Smooth muscle cell (in vitro differentiated cells): ENCODE results near the gene KCNIP4. TPM values are rescaled to one million over a fixed set of nuclear protein-coding genes. Genes with fewer than 3 reads are reported as not detected.

Experiments used
- DNase-seq: peaks from one replicate; lab custom pipeline; 2025; ENCODE audit not compliant: unreplicated experiment; lab: John Stamatoyannopoulos, UW
- H2AFZ ChIP-seq: fragments of 200-600 bp; sonication (generic); 2 replicates; pipeline ENCODE4 v1.6.0; 2016; ENCODE audit warnings: antibody characterized with exemption, low read depth, mild to moderate bottlenecking
- H3F3A ChIP-seq: fragments of 200-600 bp; sonication (generic); 2 replicates; pipeline ENCODE4 v1.6.0; 2017; ENCODE audit warnings: antibody characterized with exemption, low read depth
- H3K27ac ChIP-seq: fragments of 200-600 bp; sonication (generic); 2 replicates; pipeline ENCODE4 v1.5.1; 2016; ENCODE audit warnings: low read depth, mild to moderate bottlenecking
- H3K27me3 ChIP-seq: fragments of 200-600 bp; sonication (generic); 2 replicates; pipeline ENCODE4 v1.6.1; 2016; ENCODE audit warnings: low read depth, mild to moderate bottlenecking
- H3K36me3 ChIP-seq: fragments of 200-600 bp; sonication (generic); 2 replicates; pipeline ENCODE4 v1.5.1; 2016; ENCODE audit warnings: low read depth
- H3K4me1 ChIP-seq: fragments of 200-600 bp; sonication (generic); 2 replicates; pipeline ENCODE4 v1.5.1; 2016; ENCODE audit warnings: low read depth
- H3K4me2 ChIP-seq: fragments of 200-600 bp; sonication (generic); 2 replicates; pipeline ENCODE4 v1.6.0; 2016; ENCODE audit warnings: mild to moderate bottlenecking
- H3K4me3 ChIP-seq: fragments of 200-600 bp; sonication (generic); 2 replicates; pipeline ENCODE4 v1.5.1; 2016; ENCODE audit warnings: mild to moderate bottlenecking
- H3K79me2 ChIP-seq: fragments of 200-600 bp; sonication (generic); 2 replicates; pipeline ENCODE4 v1.6.0; 2016; ENCODE audit warnings: low read depth, mild to moderate bottlenecking
- H3K9ac ChIP-seq: fragments of 200-600 bp; sonication (generic); 2 replicates; pipeline ENCODE4 v1.6.0; 2016; ENCODE audit warnings: low read depth
- H3K9me3 ChIP-seq: fragments of 200-600 bp; sonication (generic); replicated peaks from 2 replicates; pipeline ENCODE4 v1.5.1; 2016; ENCODE audit warnings: low read depth
- H4K20me1 ChIP-seq: fragments of 200-600 bp; sonication (generic); 2 replicates; pipeline ENCODE4 v1.6.0; 2016; ENCODE audit warnings: low read depth
- CTCF ChIP-seq: fragments of 200-600 bp; sonication (generic); IDR thresholded peaks from 2 replicates; pipeline ENCODE4 v1.5.1; 2017; ENCODE audit warnings: borderline replicate concordance, mild to moderate bottlenecking, antibody characterized with exemption; ENCODE audit not compliant: insufficient read depth, poor library complexity, severe bottlenecking
- WGBS: methylation state at CpG from one replicate; pipeline ENCODE4 v1.1.7; 2016; ENCODE audit warnings: low lambda C conversion rate; 5-methylcytosine and 5-hydroxymethylcytosine counted together
- polyA plus RNA-seq: library from polyadenylated mRNA; unstranded; fragments of >200 nt; fragmentation: Nextera tagmentation; extraction: Ambion mirVana; gene quantifications from 2 replicates; pipeline ENCODE4 v1.2.1, GENCODE V29; 2016
- total RNA-seq: library from RNA; depleted of rRNA; stranded (reverse); fragments of >200 nt; gene quantifications from 2 replicates; pipeline ENCODE4 v1.2.3, GENCODE V29; 2014

KCNIP4 gene
- total and polyA plus RNA-seq, 2 experiments from 2014 or later, result 0.07 TPM; not detected in 1

GRCh38 chr4:20901851-20902250 lies 1046.7 kb downstream of the KCNIP4 start:
- DNase-seq, result no peak
- Histone ChIP-seq H3K79me2 (no peaks in the 10 kb centered on the region), H3K27me3 (no peaks in the 10 kb centered on the region), H3K36me3 (no peaks in the 10 kb centered on the region), H3K4me1 (no peaks in the 10 kb centered on the region), H3K9ac (no peak overlapping the region), H3K9me3 (no peaks in the 10 kb centered on the region), H4K20me1 (no peaks in the 10 kb centered on the region), H3K27ac (no peak overlapping the region), H2AFZ (no peak overlapping the region), H3K4me2 (no peak overlapping the region), H3K4me3 (no peak overlapping the region), H3F3A (no peaks in the 10 kb centered on the region)
- WGBS, result 60% methylated on average over 1 of the region's 1 CpG
- TF ChIP-seq CTCF, result no peak

DNA sequence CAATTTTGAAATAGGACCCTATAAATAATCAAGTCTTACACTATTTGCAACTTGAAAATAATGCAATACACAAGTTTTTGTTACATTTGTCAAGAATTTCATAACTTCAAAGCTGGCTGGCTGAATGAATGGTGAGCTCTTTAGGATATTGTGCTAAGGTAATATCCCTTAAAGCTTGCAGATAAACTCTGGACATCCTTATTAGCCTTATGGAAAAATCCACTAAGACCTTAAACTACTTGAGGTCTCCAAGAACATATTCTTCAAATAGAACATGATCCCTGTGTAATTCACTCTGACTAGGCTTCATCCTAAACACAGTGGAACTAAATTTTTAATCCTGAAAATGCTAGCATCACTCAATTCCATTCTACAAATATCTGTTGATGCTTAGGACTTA lies 1049.0 kb downstream of the KCNIP4 start:
- H2AFZ ChIP-seq, result no peak overlapping the region
- H4K20me1 ChIP-seq, result no peaks in the 10 kb centered on the region
- no peaks in the 10 kb centered on the region for H3K4me1 ChIP-seq
- H3K36me3 ChIP-seq, result no peaks in the 10 kb centered on the region
- H3K4me3 ChIP-seq, result no peak overlapping the region
- H3K9me3 ChIP-seq, result no peaks in the 10 kb centered on the region
- H3K79me2 ChIP-seq, result no peaks in the 10 kb centered on the region
- H3K27ac ChIP-seq, result no peak overlapping the region
- no peaks in the 10 kb centered on the region for H3K27me3 ChIP-seq
- DNase-seq, result no peak
- H3K9ac ChIP-seq, result no peak overlapping the region
- no peaks in the 10 kb centered on the region for H3F3A ChIP-seq
- no peak overlapping the region for H3K4me2 ChIP-seq
- TF ChIP-seq CTCF, result no peak

- H3F3A ChIP-seq, result no peaks in the 10 kb centered on the region
- H3K36me3 ChIP-seq, result no peaks in the 10 kb centered on the region
- H3K27me3 ChIP-seq, result no peaks in the 10 kb centered on the region
- no peak overlapping the region for H3K4me3 ChIP-seq
- H3K79me2 ChIP-seq, result no peaks in the 10 kb centered on the region
- WGBS, result 81% methylated on average over 2 of the region's 2 CpGs
- no peak overlapping the region for H2AFZ ChIP-seq
- H3K4me1 ChIP-seq, result no peaks in the 10 kb centered on the region
- H3K9ac ChIP-seq, result no peak overlapping the region
- no peak overlapping the region for H3K27ac ChIP-seq
- no peaks in the 10 kb centered on the region for H4K20me1 ChIP-seq
- H3K4me2 ChIP-seq, result no peak overlapping the region
- H3K9me3 ChIP-seq, result no peaks in the 10 kb centered on the region
- no peak for DNase-seq
- no peak for TF ChIP-seq CTCF
Observed at GRCh38 chr4:20895988-20896387, 1052.6 kb downstream of the KCNIP4 start.

DNA sequence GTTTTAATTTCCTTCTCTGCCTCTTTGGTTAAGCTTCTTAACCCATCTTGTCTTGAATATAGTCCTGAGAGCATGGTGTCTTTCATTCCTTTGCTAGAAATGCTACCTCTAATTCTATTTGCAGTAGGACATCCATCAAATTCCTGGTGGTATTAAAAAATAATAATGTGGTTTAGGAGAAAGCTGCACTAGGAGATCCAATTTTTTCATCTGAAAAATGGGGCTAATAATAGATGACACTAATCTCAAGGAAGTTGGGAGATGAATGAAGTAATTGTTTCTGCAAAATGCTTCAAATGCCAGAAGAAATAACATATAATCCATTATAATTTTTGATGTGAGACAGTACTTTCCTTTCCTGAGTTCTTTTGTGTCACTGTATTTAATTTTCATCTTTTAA lies 1053.4 kb downstream of the KCNIP4 start:
- no peak for DNase-seq

More for the DNA sequence above, 1053.4 kb downstream of the KCNIP4 start:
- no peaks in the 10 kb centered on the region for H4K20me1 ChIP-seq
- H3K27me3 ChIP-seq, result no peaks in the 10 kb centered on the region
- H3K9ac ChIP-seq, result no peak overlapping the region
- no peak overlapping the region for H3K27ac ChIP-seq
- no peaks in the 10 kb centered on the region for H3K79me2 ChIP-seq
- no peak overlapping the region for H3K4me2 ChIP-seq
- H2AFZ ChIP-seq, result no peak overlapping the region
- no peak overlapping the region for H3K4me3 ChIP-seq
- no peaks in the 10 kb centered on the region for H3F3A ChIP-seq
- H3K9me3 ChIP-seq, result no peaks in the 10 kb centered on the region
- no peak for TF ChIP-seq CTCF
- no peaks in the 10 kb centered on the region for H3K4me1 ChIP-seq
- no peaks in the 10 kb centered on the region for H3K36me3 ChIP-seq
